ENCODE results near the gene IRGC. TPM values are rescaled to one million over a fixed set of nuclear protein-coding genes. Genes with fewer than 3 reads are reported as not detected.

The IRGC gene
- total and polyA plus RNA-seq, 2 experiments from 2014 or later = not detected

GRCh38 chr19:43719918-43720317, 4.0 kb downstream of the IRGC start:
- Histone ChIP-seq H3K9me3 (ENCODE audit: low read depth) (no peaks in the 10 kb centered on the region), H3K36me3 (no peaks in the 10 kb centered on the region), H3K4me1 (ENCODE audit: low read depth) (no peaks in the 10 kb centered on the region), H3K27me3 (no peaks in the 10 kb centered on the region), H3K27ac (no peak overlapping the region), H3K4me3 (no peak overlapping the region)
- TF ChIP-seq CTCF (IDR thresholded peaks at IDR 0.05; ENCODE audit: low read depth, low read length) = no peak
- no peak for DNase-seq (ENCODE audit: low read depth in 1 of 2, low spot score in 1 of 2)

- TF ChIP-seq CTCF (IDR thresholded peaks at IDR 0.05; ENCODE audit: low read depth, low read length) = no peak
- Histone ChIP-seq H3K36me3 (no peaks in the 10 kb centered on the region), H3K9me3 (ENCODE audit: low read depth) (no peaks in the 10 kb centered on the region), H3K4me1 (ENCODE audit: low read depth) (no peaks in the 10 kb centered on the region), H3K4me3 (no peak overlapping the region), H3K27ac (no peak overlapping the region), H3K27me3 (no peaks in the 10 kb centered on the region)
- DNase-seq (ENCODE audit: low read depth in 1 of 2, low spot score in 1 of 2) = no peak
Observed at GRCh38 chr19:43720936-43721335, 5.1 kb downstream of the IRGC start.

DNA sequence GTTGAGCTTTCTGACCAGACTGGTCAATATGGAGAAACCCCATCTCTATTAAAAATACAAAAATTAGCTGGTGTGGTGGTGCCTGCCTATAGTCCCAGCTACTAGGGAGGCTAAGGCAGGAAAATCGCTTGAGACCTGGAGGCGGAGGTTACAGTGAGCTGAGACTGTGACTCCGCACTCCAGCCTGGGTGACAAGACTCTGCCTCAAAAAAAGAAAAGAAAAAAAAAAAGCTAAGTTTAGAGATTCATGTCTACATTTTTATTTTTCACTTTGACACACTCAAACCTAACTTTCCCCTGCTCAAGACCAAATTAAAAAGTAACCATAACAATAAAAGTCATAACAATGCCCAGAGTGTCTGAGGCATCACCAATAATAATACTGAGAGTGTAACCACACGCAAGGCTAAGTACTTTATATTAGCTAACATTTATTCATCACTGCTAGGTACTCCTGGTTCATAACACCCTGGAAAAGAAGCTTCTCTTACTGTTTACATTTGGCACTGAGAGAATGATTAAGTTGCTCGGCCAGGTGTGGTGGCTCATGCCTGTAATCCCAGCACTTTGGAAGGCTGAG, 5.7 kb downstream of the IRGC start:
- DNase-seq (ENCODE audit: low read depth in 1 of 2, low spot score in 1 of 2) = no peak
- Histone ChIP-seq H3K36me3 (no peaks in the 10 kb centered on the region), H3K4me3 (no peak overlapping the region), H3K9me3 (ENCODE audit: low read depth) (no peaks in the 10 kb centered on the region), H3K4me1 (ENCODE audit: low read depth) (no peaks in the 10 kb centered on the region), H3K27ac (no peak overlapping the region), H3K27me3 (no peaks in the 10 kb centered on the region)
- TF ChIP-seq CTCF (IDR thresholded peaks at IDR 0.05; ENCODE audit: low read depth, low read length) = no peak

- no peak for DNase-seq (ENCODE audit: low read depth in 1 of 2, low spot score in 1 of 2)
- Histone ChIP-seq H3K4me1 (ENCODE audit: low read depth) (no peaks in the 10 kb centered on the region), H3K9me3 (ENCODE audit: low read depth) (no peaks in the 10 kb centered on the region), H3K27ac (no peak overlapping the region), H3K27me3 (no peaks in the 10 kb centered on the region), H3K36me3 (no peaks in the 10 kb centered on the region), H3K4me3 (no peak overlapping the region)
- TF ChIP-seq CTCF (IDR thresholded peaks at IDR 0.05; ENCODE audit: low read depth, low read length) = peak; percentile 37
Observed at GRCh38 chr19:43723588-43723987, 7.7 kb downstream of the IRGC start.

GRCh38 chr19:43724896-43725295, 9.0 kb downstream of the IRGC start:
- no peak for DNase-seq (ENCODE audit: low read depth in 1 of 2, low spot score in 1 of 2)
- H3K27me3 ChIP-seq = no peaks in the 10 kb centered on the region
- H3K9me3 ChIP-seq (ENCODE audit: low read depth) = no peaks in the 10 kb centered on the region
- no peaks in the 10 kb centered on the region for H3K4me1 ChIP-seq (ENCODE audit: low read depth)
- no peak overlapping the region for H3K27ac ChIP-seq
- H3K4me3 ChIP-seq = no peak overlapping the region
- no peaks in the 10 kb centered on the region for H3K36me3 ChIP-seq
- TF ChIP-seq CTCF (IDR thresholded peaks at IDR 0.05; ENCODE audit: low read depth, low read length) = no peak

All from cardiac muscle cell (in vitro differentiated cells and primary cell).